Tibial nerve (tissue), 3 donors: Measurements from ENCODE around the gene ILF2.

Experiments
- POLR2A ChIP-seq, 2 donors: fragments of 450-650 bp; IDR thresholded peaks; one replicate each; pipeline ENCODE4 v1.6.1; 2017; ENCODE audit warnings: antibody characterized with exemption in 2 of 2, mild to moderate bottlenecking in 2 of 2, moderate library complexity in 2 of 2
- TF ChIP-seq, protein P1 (sequence below), 5 experiments: fragments of 200-600 bp in 3 of 5; fragments of 450-650 bp in 2 of 5; sonication (generic) in 3 of 5; IDR thresholded peaks; one replicate each; pipeline ENCODE4 v1.5.1; 2016 to 2019; ENCODE audit warnings: antibody characterized with exemption in 5 of 5, mild to moderate bottlenecking in 3 of 5, moderate library complexity in 2 of 5

DNA sequence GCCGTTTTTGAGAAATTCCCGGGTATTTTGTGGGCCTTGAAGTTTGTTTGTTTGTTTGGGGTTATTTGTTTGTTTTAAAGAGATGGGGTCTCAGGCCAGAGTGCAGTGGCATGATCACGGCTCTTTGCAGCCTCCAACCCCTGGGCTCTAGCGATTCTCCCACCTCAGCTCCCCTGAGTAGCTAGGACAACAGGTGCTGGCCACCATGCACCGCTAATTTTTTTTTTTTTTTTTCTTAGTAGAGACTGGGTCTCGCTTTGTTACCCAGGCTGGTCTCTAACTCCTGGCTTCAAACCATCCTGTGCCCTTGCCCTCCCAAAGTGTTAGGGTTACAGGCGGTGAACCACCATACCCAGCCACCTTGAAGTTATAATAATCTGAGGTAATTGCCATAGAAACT lies 34.9 kb downstream of the ILF2 start:
- TF ChIP-seq, protein P1, sequence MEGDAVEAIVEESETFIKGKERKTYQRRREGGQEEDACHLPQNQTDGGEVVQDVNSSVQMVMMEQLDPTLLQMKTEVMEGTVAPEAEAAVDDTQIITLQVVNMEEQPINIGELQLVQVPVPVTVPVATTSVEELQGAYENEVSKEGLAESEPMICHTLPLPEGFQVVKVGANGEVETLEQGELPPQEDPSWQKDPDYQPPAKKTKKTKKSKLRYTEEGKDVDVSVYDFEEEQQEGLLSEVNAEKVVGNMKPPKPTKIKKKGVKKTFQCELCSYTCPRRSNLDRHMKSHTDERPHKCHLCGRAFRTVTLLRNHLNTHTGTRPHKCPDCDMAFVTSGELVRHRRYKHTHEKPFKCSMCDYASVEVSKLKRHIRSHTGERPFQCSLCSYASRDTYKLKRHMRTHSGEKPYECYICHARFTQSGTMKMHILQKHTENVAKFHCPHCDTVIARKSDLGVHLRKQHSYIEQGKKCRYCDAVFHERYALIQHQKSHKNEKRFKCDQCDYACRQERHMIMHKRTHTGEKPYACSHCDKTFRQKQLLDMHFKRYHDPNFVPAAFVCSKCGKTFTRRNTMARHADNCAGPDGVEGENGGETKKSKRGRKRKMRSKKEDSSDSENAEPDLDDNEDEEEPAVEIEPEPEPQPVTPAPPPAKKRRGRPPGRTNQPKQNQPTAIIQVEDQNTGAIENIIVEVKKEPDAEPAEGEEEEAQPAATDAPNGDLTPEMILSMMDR (IDR thresholded peaks at IDR 0.05): no peak
- no peak for TF ChIP-seq POLR2A (IDR thresholded peaks at IDR 0.05)
